Activated naive CD4-positive, alpha-beta T cell treated with anti-CD3 and anti-CD28 coated beads for 36 hours (primary cell): ENCODE measurements around the gene JMJD6. TPM values are rescaled to one million over a fixed set of nuclear protein-coding genes. Genes with fewer than 3 reads are reported as not detected.
A peak's percentile ranks its signal among the peaks of the same experiment; 100 is the strongest.

ENCODE experiments used
- CTCF ChIA-PET: fragments of 350-600 bp; sonication (Branson Sonifier 250); formaldehyde crosslinking; loops from one replicate; lab custom pipeline; 2021; ENCODE audit warnings: antibody characterized with exemption; lab: Charles Lee
- DNase-seq: peaks from one replicate; pipeline ENCODE4 v3.0.0-alpha.2; 2020
- H3K27ac Mint-ChIP-seq: one replicate; pipeline ENCODE4 v1.8.0; 2021; ENCODE audit warnings: mild to moderate bottlenecking, mixed read lengths
- H3K27me3 Mint-ChIP-seq: one replicate; pipeline ENCODE4 v1.8.0; 2021; ENCODE audit warnings: low read depth, mixed read lengths
- H3K36me3 Mint-ChIP-seq: one replicate; pipeline ENCODE4 v1.8.0; 2021; ENCODE audit warnings: low read depth, mixed read lengths
- H3K4me1 Mint-ChIP-seq: one replicate; pipeline ENCODE4 v1.8.0; 2021; ENCODE audit warnings: low read depth, mixed read lengths
- H3K4me3 Mint-ChIP-seq: one replicate; pipeline ENCODE4 v1.8.0; 2021; ENCODE audit warnings: mild to moderate bottlenecking, moderate library complexity, mixed read lengths
- H3K9me3 Mint-ChIP-seq: one replicate; pipeline ENCODE4 v1.8.0; 2021; ENCODE audit warnings: mixed read lengths
- intact Hi-C: fragments of 100-400 bp; cut with micrococcal nuclease; formaldehyde crosslinking; loops from one replicate; pipeline ENCODE4 v1.15.1; 2023
- total RNA-seq, 2 experiments: library from RNA; stranded (reverse); gene quantifications; one replicate each; pipeline ENCODE4 v1.2.3, GENCODE V29; 2021

JMJD6 gene
- total RNA-seq, 2 experiments from 2014 or later, result 33.0 to 33.6 TPM

DNA sequence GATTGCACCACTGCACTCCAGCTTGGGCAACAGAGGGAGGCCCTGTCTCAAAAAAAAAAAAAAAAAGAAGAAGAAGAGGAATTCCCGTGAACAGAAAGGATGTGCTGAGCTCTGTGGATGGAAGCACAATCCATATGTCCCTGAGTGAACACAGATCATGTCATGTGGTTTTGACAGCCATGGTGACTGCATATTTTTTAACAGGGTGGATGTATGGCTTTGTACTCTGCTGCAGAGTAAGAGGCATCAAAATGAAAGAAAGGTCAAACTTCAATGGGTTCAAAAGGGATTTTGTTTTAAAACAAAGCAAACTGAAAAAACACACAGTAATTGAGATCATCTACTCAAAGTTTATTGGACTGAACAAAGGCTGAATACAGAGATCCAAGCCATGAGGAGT is 47.2 kb downstream of the JMJD6 start:
- CTCF ChIA-PET, result interaction anchor here (0.6 kb wide), 2 partner anchors 82 to 229 kb away, joined by 3 read pairs; no protein-coding TSS in a partner anchor
- no peak for DNase-seq
- H3K27ac Mint-ChIP-seq, result no peak overlapping the region
- no peaks in the 10 kb centered on the region for H3K27me3 Mint-ChIP-seq
- intact Hi-C loops, result loop anchor here (5.0 kb wide), 1 partner anchor 37 kb away; the partner anchor contains the start of gene ST6GALNAC1
- no peaks in the 10 kb centered on the region for H3K36me3 Mint-ChIP-seq
- no peak overlapping the region for H3K4me3 Mint-ChIP-seq
- H3K9me3 Mint-ChIP-seq, result no peaks in the 10 kb centered on the region
- no peaks in the 10 kb centered on the region for H3K4me1 Mint-ChIP-seq

DNA sequence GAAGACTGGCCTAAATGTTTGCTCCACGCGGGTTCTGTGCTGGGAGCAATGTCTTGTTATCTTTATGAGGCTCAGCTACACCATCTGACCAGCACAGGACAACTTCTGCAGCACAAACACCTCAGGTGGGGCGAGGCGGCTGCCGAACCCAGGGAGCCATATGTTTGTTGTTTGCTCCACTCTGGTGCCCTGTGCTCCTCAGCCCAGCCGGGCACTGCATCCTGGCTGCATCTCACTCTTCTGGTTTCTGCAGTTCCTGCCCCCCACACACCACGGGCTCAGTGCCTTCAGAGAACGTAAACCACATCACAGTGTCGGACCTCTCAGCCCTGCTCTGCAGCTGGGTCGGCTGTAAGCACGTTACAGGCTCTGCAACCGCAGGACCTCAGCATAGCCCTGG is 48.1 kb downstream of the JMJD6 start:
- intact Hi-C loops, result loop anchor here (5.0 kb wide), 1 partner anchor 36 kb away; the partner anchor contains the start of gene ST6GALNAC1

GRCh38 chr17:76677406-76677805 is 49.0 kb downstream of the JMJD6 start:
- Mint-ChIP-seq H3K36me3 (peaks cover 1% of the 10 kb centered on the region), H3K27me3 (no peaks in the 10 kb centered on the region)
- DNase-seq, result no peak

More for the DNA sequence above, 48.1 kb downstream of the JMJD6 start:
- Mint-ChIP-seq H3K27me3 (no peaks in the 10 kb centered on the region), H3K36me3 (no peaks in the 10 kb centered on the region), H3K9me3 (no peaks in the 10 kb centered on the region), H3K4me1 (no peaks in the 10 kb centered on the region), H3K27ac (no peak overlapping the region), H3K4me3 (no peak overlapping the region)
- CTCF ChIA-PET, result interaction anchor here (1.2 kb wide), 1 partner anchor 54 kb away, joined by 3 read pairs; no protein-coding TSS in a partner anchor
- no peak for DNase-seq

DNA sequence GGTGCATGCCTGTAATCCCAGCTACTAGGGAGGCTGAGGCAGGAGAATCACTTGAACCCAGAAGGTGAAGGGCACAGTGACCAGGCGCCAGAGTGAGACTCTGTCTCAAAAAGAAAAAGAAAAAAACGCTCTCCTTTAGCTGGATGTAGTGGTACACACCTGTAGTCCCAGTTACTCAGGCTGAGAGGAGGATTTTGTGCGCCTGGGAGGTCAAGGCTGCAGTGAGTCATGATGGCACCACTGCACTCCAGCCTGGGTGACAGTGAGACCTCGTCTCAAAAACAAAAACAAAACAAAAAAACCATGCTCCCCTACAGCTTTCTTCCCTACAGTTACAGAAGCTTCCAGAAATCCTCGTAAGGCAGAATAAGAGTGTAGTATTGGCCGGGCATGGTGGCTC is 49.8 kb downstream of the JMJD6 start:
- H3K4me1 Mint-ChIP-seq, result peaks cover 7% of the 10 kb centered on the region
- no peaks in the 10 kb centered on the region for H3K27me3 Mint-ChIP-seq
- H3K36me3 Mint-ChIP-seq, result peaks cover 1% of the 10 kb centered on the region
- intact Hi-C loops, result loop anchor here (5.0 kb wide), 1 partner anchor 34 kb away; the partner anchor contains the start of gene ST6GALNAC1
- no peak overlapping the region for H3K27ac Mint-ChIP-seq
- no peak overlapping the region for H3K4me3 Mint-ChIP-seq
- CTCF ChIA-PET, result interaction anchor here (0.6 to 1.2 kb wide), 2 partner anchors 53 to 153 kb away, joined by 3 read pairs; no protein-coding TSS in a partner anchor
- DNase-seq, result no peak
- H3K9me3 Mint-ChIP-seq, result no peaks in the 10 kb centered on the region

More at GRCh38 chr17:76677406-76677805, 49.0 kb downstream of the JMJD6 start:
- CTCF ChIA-PET, result interaction anchor here (1.2 kb wide), 2 partner anchors 54 to 154 kb away, joined by 3 read pairs; no protein-coding TSS in a partner anchor
- H3K4me3 Mint-ChIP-seq, result no peak overlapping the region
- intact Hi-C loops, result loop anchor here (5.0 kb wide), 1 partner anchor 35 kb away; the partner anchor contains the start of gene ST6GALNAC1
- H3K9me3 Mint-ChIP-seq, result no peaks in the 10 kb centered on the region
- peaks cover 4% of the 10 kb centered on the region for H3K4me1 Mint-ChIP-seq
- no peak overlapping the region for H3K27ac Mint-ChIP-seq

DNA sequence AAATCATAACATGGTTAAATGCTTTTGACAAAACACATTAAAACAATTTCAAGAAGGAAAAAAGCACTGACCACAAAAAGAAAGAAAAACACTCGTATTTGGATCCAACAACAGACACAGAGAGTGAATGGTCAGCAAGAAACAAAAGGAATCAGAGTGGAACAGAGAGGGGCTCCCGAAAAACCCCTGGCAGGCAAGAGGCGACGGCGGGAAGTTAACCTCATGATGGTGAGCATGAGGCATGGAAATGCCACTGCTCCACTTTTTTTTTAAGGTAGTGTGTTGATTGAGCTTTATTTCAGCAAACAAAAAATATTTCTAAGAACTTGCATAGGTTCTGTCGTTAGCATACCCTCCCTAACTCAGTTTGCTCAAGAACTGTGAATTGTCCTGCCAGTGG is 50.8 kb downstream of the JMJD6 start:
- no peak for DNase-seq
- no peaks in the 10 kb centered on the region for H3K27me3 Mint-ChIP-seq
- no peaks in the 10 kb centered on the region for H3K9me3 Mint-ChIP-seq
- no peak overlapping the region for H3K27ac Mint-ChIP-seq
- CTCF ChIA-PET, result interaction anchor here (0.9 kb wide), 1 partner anchor 38 kb away, joined by 3 read pairs; no protein-coding TSS in a partner anchor
- H3K4me1 Mint-ChIP-seq, result peaks cover 16% of the 10 kb centered on the region
- peaks cover 1% of the 10 kb centered on the region for H3K36me3 Mint-ChIP-seq
- intact Hi-C loops, result loop anchor here (5.0 kb wide), 1 partner anchor 33 kb away; the partner anchor contains the start of gene ST6GALNAC1
- H3K4me3 Mint-ChIP-seq, result no peak overlapping the region

- intact Hi-C loops, result no loop called here
Observed at GRCh38 chr17:76674600-76674999, 51.8 kb downstream of the JMJD6 start.

DNA sequence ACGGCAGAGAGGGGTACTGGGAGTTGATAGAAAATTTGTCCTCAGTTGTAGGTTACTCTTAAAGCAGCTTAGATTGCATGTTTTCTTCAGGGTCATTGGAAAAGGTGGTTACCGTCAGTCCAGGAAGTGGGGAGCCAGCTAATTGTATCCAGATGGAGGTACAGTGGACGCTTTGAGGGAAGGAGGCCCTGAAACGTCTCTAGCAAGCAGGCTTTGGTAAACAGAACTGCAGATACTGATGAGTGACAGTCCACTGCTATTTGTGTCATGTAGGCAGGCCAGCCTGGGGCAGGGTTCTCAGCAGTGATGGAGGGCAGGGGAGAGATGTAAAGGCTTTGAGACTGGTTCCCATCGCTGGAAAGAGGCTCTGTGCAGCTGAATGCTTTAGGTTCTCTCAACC is 52.7 kb downstream of the JMJD6 start:
- DNase-seq, result no peak
- intact Hi-C loops, result no loop called here
- Mint-ChIP-seq H3K27me3 (no peaks in the 10 kb centered on the region), H3K9me3 (no peaks in the 10 kb centered on the region), H3K4me1 (peaks cover 29% of the 10 kb centered on the region), H3K36me3 (peaks cover 1% of the 10 kb centered on the region), H3K4me3 (no peak overlapping the region), H3K27ac (no peak overlapping the region)
- CTCF ChIA-PET, result no interaction called here

More at GRCh38 chr17:76674600-76674999, 51.8 kb downstream of the JMJD6 start:
- CTCF ChIA-PET, result interaction anchor here (0.9 kb wide), 1 partner anchor 39 kb away, joined by 3 read pairs; no protein-coding TSS in a partner anchor
- Mint-ChIP-seq H3K9me3 (no peaks in the 10 kb centered on the region), H3K27me3 (no peaks in the 10 kb centered on the region), H3K4me3 (no peak overlapping the region), H3K36me3 (peaks cover 1% of the 10 kb centered on the region), H3K4me1 (peaks cover 26% of the 10 kb centered on the region), H3K27ac (no peak overlapping the region)
- DNase-seq, result no peak

GRCh38 chr17:76672892-76673291 is 53.5 kb downstream of the JMJD6 start:
- intact Hi-C loops, result no loop called here
- Mint-ChIP-seq H3K4me3 (peak overlapping the region; percentile 93), H3K4me1 (peaks cover 29% of the 10 kb centered on the region), H3K9me3 (no peaks in the 10 kb centered on the region), H3K36me3 (peaks cover 1% of the 10 kb centered on the region), H3K27ac (peak overlapping the region; percentile 92), H3K27me3 (no peaks in the 10 kb centered on the region)
- no peak for DNase-seq
- CTCF ChIA-PET, result interaction anchor here (0.9 kb wide), 1 partner anchor 165 kb away, joined by 3 read pairs; no protein-coding TSS in a partner anchor

DNA sequence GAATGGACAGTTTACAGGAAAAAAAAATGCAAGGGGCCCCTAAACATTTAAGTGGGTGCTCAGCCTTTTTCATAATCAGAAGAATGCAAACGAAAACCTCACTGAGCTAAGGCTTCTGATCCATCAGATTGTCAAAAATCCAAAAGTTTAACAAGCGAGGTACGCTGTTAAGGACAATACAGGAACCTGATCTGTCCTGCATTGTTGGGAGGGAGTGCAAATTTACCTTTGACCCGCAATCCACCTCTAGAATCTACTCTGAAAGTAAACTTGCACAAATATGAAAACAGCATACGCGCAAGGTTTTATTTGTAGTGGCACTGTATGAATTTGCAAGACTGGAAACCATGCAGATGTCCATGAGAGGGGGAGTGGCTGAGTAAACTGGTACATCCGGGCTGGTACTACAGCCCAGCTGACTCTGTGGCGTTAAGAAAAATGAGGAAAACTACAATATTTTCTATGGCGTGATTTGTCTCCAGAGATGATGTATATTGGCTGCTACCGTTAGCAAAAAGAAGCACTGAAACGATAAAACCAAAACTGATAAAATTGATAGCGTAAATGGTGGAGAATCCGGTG is 54.0 kb downstream of the JMJD6 start:
- Mint-ChIP-seq H3K27ac (peak overlapping the region; percentile 92), H3K4me3 (peak overlapping the region; percentile 93), H3K9me3 (no peaks in the 10 kb centered on the region), H3K27me3 (no peaks in the 10 kb centered on the region), H3K4me1 (peaks cover 29% of the 10 kb centered on the region), H3K36me3 (peaks cover 1% of the 10 kb centered on the region)
- CTCF ChIA-PET, result interaction anchor here (0.6 to 3.2 kb wide), 7 partner anchors 9 to 164 kb away, joined by 3 to 11 read pairs (median 5); no protein-coding TSS in a partner anchor
- intact Hi-C loops, result no loop called here
- DNase-seq, result peak; percentile 18

- Mint-ChIP-seq H3K36me3 (peaks cover 1% of the 10 kb centered on the region), H3K27me3 (no peaks in the 10 kb centered on the region), H3K9me3 (no peaks in the 10 kb centered on the region), H3K4me1 (peaks cover 29% of the 10 kb centered on the region), H3K27ac (peak overlapping the region; percentile 92), H3K4me3 (peak overlapping the region; percentile 93)
- intact Hi-C loops, result loop anchor here (1.0 to 2.0 kb wide), 5 partner anchors 55 to 219 kb away; partner anchors contain the start of genes JMJD6, METTL23, SRSF2 and UBE2O
- CTCF ChIA-PET, result interaction anchor here (0.6 to 3.2 kb wide), 7 partner anchors 9 to 164 kb away, joined by 3 to 11 read pairs (median 5); no protein-coding TSS in a partner anchor
- no peak for DNase-seq
Observed at GRCh38 chr17:76671912-76672262, 54.5 kb downstream of the JMJD6 start.

DNA sequence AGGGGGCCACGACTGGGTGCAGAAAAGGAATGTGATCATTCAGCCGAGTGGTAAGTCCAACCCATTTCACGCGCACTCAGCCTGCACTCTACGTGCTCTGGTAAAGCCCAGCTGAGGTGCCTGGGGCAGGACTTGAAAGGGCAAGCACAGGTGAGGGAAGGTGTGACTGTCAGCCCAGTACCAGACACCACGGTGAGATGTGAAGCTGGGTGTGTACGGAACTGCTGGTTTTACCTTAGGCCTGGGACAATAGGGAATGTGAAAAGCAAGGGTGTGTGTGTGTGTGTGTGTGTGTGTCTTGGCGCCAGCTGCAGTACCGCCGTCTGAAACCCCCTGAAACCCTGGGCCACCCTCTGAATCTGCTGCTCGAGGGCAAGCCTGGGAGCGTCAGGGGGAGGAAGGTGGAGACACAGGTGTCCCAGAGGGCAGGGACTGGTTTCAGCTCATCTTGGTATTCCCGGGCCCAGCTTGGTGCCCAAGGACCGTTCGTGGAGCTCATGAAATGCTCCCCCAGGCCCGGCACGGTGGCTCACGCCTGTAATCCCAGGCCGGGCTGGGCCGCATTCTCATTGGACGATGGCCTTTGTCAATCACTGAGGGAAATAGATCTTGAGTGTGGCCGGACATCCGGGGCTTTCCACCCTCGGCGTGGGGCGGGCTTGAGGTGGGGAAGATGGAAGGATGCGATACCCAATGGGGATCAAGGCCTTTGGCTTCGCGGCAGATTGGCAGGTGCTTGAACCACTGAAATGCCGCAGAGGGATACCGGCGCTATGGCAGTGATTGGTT is 55.1 kb downstream of the JMJD6 start:
- intact Hi-C loops, result loop anchor here (1.0 to 2.0 kb wide), 5 partner anchors 55 to 218 kb away; partner anchors contain the start of genes JMJD6, METTL23, SRSF2 and UBE2O
- Mint-ChIP-seq H3K4me3 (peak overlapping the region; percentile 93), H3K36me3 (peaks cover 1% of the 10 kb centered on the region), H3K9me3 (no peaks in the 10 kb centered on the region), H3K27me3 (no peaks in the 10 kb centered on the region), H3K27ac (peak overlapping the region; percentile 92), H3K4me1 (peaks cover 29% of the 10 kb centered on the region)
- CTCF ChIA-PET, result interaction anchor here (0.6 to 3.2 kb wide), 9 partner anchors 8 to 148 kb away, joined by 3 to 11 read pairs (median 5); no protein-coding TSS in a partner anchor
- DNase-seq, result peak; percentile 100
